GM12878 (cell line): ENCODE data around the gene RPL7L1.
A peak's percentile ranks its signal among the peaks of the same experiment; 100 is the strongest.

ENCODE experiments used
- CBFB ChIP-seq: IDR thresholded peaks from 2 replicates; pipeline ENCODE4 v1.6.1; 2016; ENCODE audit warnings: antibody characterized with exemption, low read depth
- SPI1 ChIP-seq: IDR thresholded peaks from 2 replicates; pipeline ENCODE4 v1.6.1; 2011; ENCODE audit warnings: low read depth, mild to moderate bottlenecking, low read length, moderate library complexity, borderline replicate concordance; ENCODE audit not compliant: insufficient read depth
- TF ChIP-seq, protein P1 (sequence below), 3 experiments: IDR thresholded peaks in 2 of 3; conservative IDR thresholded peaks in 1 of 3; 2 replicates each; pipeline ENCODE4 v1.5.1; 2011; ENCODE audit warnings: low read depth in 3 of 3, low read length in 3 of 3, mild to moderate bottlenecking in 3 of 3, control low read depth in 2 of 3, moderate library complexity in 2 of 3, inconsistent platforms in 1 of 3, mixed read lengths in 1 of 3; ENCODE audit not compliant: control insufficient read depth in 2 of 3, insufficient read depth in 1 of 3; ENCODE audit errors: extremely low read depth in 1 of 3
- TF ChIP-seq, protein P2 (sequence below): IDR thresholded peaks from 2 replicates; pipeline ENCODE4 v1.6.1; 2012; ENCODE audit warnings: low read depth, low read length, improper control_type of control experiment
- TF ChIP-seq, protein P3 (sequence below): IDR thresholded peaks from 2 replicates; pipeline ENCODE4 v1.6.1; 2012; ENCODE audit warnings: improper control_type of control experiment, low read depth, low read length; ENCODE audit not compliant: insufficient replicate concordance

DNA sequence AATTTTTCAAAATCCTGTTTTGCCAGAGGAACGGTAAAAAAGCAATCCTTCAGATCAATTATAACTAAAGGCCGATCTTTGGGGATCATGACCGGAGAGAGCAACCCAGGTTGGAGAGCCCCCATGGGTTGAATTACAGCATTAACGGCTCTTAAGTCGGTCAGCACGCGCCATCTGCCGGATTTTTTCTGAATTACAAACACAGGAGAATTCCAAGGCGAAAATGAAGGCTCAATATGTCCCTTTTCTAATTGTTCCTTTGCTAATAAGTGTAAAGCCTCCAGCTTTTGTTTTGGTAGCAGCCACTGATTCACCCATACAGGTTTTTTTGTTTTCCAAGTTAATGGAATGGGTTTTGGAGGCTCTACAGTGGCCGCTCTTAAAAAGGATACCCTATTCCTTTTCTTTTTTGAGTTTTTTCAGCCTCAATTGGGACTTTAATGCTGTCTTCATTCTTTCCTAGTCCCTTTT, 19.5 kb downstream of the RPL7L1 start:
- TF ChIP-seq, protein P1, sequence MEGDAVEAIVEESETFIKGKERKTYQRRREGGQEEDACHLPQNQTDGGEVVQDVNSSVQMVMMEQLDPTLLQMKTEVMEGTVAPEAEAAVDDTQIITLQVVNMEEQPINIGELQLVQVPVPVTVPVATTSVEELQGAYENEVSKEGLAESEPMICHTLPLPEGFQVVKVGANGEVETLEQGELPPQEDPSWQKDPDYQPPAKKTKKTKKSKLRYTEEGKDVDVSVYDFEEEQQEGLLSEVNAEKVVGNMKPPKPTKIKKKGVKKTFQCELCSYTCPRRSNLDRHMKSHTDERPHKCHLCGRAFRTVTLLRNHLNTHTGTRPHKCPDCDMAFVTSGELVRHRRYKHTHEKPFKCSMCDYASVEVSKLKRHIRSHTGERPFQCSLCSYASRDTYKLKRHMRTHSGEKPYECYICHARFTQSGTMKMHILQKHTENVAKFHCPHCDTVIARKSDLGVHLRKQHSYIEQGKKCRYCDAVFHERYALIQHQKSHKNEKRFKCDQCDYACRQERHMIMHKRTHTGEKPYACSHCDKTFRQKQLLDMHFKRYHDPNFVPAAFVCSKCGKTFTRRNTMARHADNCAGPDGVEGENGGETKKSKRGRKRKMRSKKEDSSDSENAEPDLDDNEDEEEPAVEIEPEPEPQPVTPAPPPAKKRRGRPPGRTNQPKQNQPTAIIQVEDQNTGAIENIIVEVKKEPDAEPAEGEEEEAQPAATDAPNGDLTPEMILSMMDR (IDR thresholded peaks at IDR 0.05 in 2 of 3, conservative IDR thresholded peaks at IDR 0.05 in 1 of 3; ENCODE audit: control insufficient read depth in 2 of 3, extremely low read depth in 1 of 3, insufficient read depth in 1 of 3, low read depth in 3 of 3, low read length in 3 of 3): peak; percentile 55 to 66 (median 57)
- TF ChIP-seq, protein P2, sequence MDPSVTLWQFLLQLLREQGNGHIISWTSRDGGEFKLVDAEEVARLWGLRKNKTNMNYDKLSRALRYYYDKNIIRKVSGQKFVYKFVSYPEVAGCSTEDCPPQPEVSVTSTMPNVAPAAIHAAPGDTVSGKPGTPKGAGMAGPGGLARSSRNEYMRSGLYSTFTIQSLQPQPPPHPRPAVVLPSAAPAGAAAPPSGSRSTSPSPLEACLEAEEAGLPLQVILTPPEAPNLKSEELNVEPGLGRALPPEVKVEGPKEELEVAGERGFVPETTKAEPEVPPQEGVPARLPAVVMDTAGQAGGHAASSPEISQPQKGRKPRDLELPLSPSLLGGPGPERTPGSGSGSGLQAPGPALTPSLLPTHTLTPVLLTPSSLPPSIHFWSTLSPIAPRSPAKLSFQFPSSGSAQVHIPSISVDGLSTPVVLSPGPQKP: no peak
- TF ChIP-seq, protein P3, sequence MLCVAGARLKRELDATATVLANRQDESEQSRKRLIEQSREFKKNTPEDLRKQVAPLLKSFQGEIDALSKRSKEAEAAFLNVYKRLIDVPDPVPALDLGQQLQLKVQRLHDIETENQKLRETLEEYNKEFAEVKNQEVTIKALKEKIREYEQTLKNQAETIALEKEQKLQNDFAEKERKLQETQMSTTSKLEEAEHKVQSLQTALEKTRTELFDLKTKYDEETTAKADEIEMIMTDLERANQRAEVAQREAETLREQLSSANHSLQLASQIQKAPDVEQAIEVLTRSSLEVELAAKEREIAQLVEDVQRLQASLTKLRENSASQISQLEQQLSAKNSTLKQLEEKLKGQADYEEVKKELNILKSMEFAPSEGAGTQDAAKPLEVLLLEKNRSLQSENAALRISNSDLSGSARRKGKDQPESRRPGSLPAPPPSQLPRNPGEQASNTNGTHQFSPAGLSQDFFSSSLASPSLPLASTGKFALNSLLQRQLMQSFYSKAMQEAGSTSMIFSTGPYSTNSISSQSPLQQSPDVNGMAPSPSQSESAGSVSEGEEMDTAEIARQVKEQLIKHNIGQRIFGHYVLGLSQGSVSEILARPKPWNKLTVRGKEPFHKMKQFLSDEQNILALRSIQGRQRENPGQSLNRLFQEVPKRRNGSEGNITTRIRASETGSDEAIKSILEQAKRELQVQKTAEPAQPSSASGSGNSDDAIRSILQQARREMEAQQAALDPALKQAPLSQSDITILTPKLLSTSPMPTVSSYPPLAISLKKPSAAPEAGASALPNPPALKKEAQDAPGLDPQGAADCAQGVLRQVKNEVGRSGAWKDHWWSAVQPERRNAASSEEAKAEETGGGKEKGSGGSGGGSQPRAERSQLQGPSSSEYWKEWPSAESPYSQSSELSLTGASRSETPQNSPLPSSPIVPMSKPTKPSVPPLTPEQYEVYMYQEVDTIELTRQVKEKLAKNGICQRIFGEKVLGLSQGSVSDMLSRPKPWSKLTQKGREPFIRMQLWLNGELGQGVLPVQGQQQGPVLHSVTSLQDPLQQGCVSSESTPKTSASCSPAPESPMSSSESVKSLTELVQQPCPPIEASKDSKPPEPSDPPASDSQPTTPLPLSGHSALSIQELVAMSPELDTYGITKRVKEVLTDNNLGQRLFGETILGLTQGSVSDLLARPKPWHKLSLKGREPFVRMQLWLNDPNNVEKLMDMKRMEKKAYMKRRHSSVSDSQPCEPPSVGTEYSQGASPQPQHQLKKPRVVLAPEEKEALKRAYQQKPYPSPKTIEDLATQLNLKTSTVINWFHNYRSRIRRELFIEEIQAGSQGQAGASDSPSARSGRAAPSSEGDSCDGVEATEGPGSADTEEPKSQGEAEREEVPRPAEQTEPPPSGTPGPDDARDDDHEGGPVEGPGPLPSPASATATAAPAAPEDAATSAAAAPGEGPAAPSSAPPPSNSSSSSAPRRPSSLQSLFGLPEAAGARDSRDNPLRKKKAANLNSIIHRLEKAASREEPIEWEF: no peak
- TF ChIP-seq SPI1 (no peak), CBFB (no peak)
